Stimulated activated CD4-positive, alpha-beta T cell treated with anti-CD3 and anti-CD28 coated beads, Interleukin-1b, Interleukin-23, amount 100 ng/mL, for 1 hour (primary cell): ENCODE measurements around the gene DGCR6.
"Not testable (repeated sequence)": the region's sequence is repeated elsewhere in the genome, so short reads cannot be mapped to it uniquely, and the experiment has no call there.

Experiments used
- DNase-seq, 2 donors: peaks; one replicate each; pipeline ENCODE4 v3.0.0-alpha.2; 2020; ENCODE audit warnings: low read depth in 2 of 2

DGCR6 gene

GRCh38 chr22:18931905-18932652, 26.0 kb downstream of the DGCR6 start:
- no peak for DNase-seq

- no peak for DNase-seq
Measured at GRCh38 chr22:18933914-18934313, 27.8 kb downstream of the DGCR6 start.

GRCh38 chr22:18934688-18935087, 28.6 kb downstream of the DGCR6 start:
- DNase-seq, result not testable (repeated sequence)

GRCh38 chr22:18935889-18936529, 29.9 kb downstream of the DGCR6 start, which contains the start of gene PRODH:
PRODH (minus strand) TSS chr22:18936293; CDS start chr22:18936287, 6 bp downstream.
- no peak for DNase-seq

GRCh38 chr22:18938691-18939090, 32.6 kb downstream of the DGCR6 start:
- DNase-seq, result not testable (repeated sequence)

GRCh38 chr22:18947105-18947504, 41.0 kb downstream of the DGCR6 start:
- DNase-seq, result not testable (repeated sequence)

- no peak for DNase-seq
Measured at GRCh38 chr22:18947905-18948304, 41.8 kb downstream of the DGCR6 start.

GRCh38 chr22:18950141-18950540, 44.0 kb downstream of the DGCR6 start:
- DNase-seq, result no peak

GRCh38 chr22:18952022-18952421, 45.9 kb downstream of the DGCR6 start:
- DNase-seq, result no peak

- not testable (repeated sequence) for DNase-seq
Measured at GRCh38 chr22:18953128-18953527, 47.0 kb downstream of the DGCR6 start.

GRCh38 chr22:18954303-18954989, 48.3 kb downstream of the DGCR6 start:
- DNase-seq, result peak in 1 of 2 donors; percentile 30

- DNase-seq, result no peak
Measured at GRCh38 chr22:18954990-18955571, 49.0 kb downstream of the DGCR6 start.

- no peak for DNase-seq
Measured at GRCh38 chr22:18955696-18956095, 49.6 kb downstream of the DGCR6 start.

- not testable (repeated sequence) for DNase-seq
Measured at GRCh38 chr22:18956121-18956895, 50.2 kb downstream of the DGCR6 start.

GRCh38 chr22:18956956-18957355, 50.8 kb downstream of the DGCR6 start:
- DNase-seq, result not testable (repeated sequence)

GRCh38 chr22:18957621-18958320, 51.7 kb downstream of the DGCR6 start:
- DNase-seq, result not testable (repeated sequence)

- not testable (repeated sequence) for DNase-seq
Measured at GRCh38 chr22:18958321-18958705, 52.2 kb downstream of the DGCR6 start.

GRCh38 chr22:18958738-18959137, 52.6 kb downstream of the DGCR6 start:
- not testable (repeated sequence) for DNase-seq

GRCh38 chr22:18959266-18959665, 53.1 kb downstream of the DGCR6 start:
- DNase-seq, result not testable (repeated sequence)

GRCh38 chr22:18959741-18960140, 53.6 kb downstream of the DGCR6 start:
- not testable (repeated sequence) for DNase-seq
